Lung microvascular endothelial cell (primary cell): ENCODE measurements around the gene ACSS3. TPM values are rescaled to one million over a fixed set of nuclear protein-coding genes. Genes with fewer than 3 reads are reported as not detected.

Experiments used
- DNase-seq, 2 donors: peaks; one replicate each; pipeline versions ENCODE4 v3.0.0 to v3.0.0-alpha.2; 2010; ENCODE audit warnings: low read depth in 2 of 2
- total RNA-seq: library from RNA; depleted of rRNA; stranded (reverse); fragments of >200 nt; gene quantifications from 2 replicates; pipeline ENCODE4 v1.2.1, GENCODE V29; 2014

The ACSS3 gene
- total RNA-seq, 1 donor from 2014 or later, result under 0.01 TPM

GRCh38 chr12:81222846-81223592, 145.1 kb downstream of the ACSS3 start:
- no peak for DNase-seq

- no peak for DNase-seq
Measured at GRCh38 chr12:81224626-81225025, 146.7 kb downstream of the ACSS3 start.

- DNase-seq, result no peak
Measured at GRCh38 chr12:81229759-81230158, 151.9 kb downstream of the ACSS3 start.

GRCh38 chr12:81231574-81232368, 153.9 kb downstream of the ACSS3 start:
- peak in 1 of 2 donors; percentile 60 for DNase-seq

GRCh38 chr12:81245458-81245857, 167.6 kb downstream of the ACSS3 start:
- DNase-seq, result no peak

GRCh38 chr12:81245907-81246570, 168.2 kb downstream of the ACSS3 start:
- no peak for DNase-seq

- no peak for DNase-seq
Measured at GRCh38 chr12:81249976-81250375, 172.1 kb downstream of the ACSS3 start.

GRCh38 chr12:81252228-81252627, 174.3 kb downstream of the ACSS3 start:
- DNase-seq, result no peak

- no peak for DNase-seq
Measured at GRCh38 chr12:81253360-81253759, 175.5 kb downstream of the ACSS3 start.

GRCh38 chr12:81255456-81255855, 177.6 kb downstream of the ACSS3 start:
- DNase-seq, result no peak

- DNase-seq, result no peak
Measured at GRCh38 chr12:81255947-81256346, 178.1 kb downstream of the ACSS3 start.

GRCh38 chr12:81257947-81258551, 180.2 kb downstream of the ACSS3 start:
- peak; percentile 5 to 68 for DNase-seq

- no peak for DNase-seq
Measured at GRCh38 chr12:81259360-81259759, 181.5 kb downstream of the ACSS3 start.

- DNase-seq, result no peak
Measured at GRCh38 chr12:81261508-81262207, 183.8 kb downstream of the ACSS3 start.

- DNase-seq, result no peak
Measured at GRCh38 chr12:81263072-81263471, 185.2 kb downstream of the ACSS3 start.

- DNase-seq, result no peak
Measured at GRCh38 chr12:81270385-81270784, 192.5 kb downstream of the ACSS3 start.

- DNase-seq, result no peak
Measured at GRCh38 chr12:81274637-81275529, 197.0 kb downstream of the ACSS3 start.

- no peak for DNase-seq
Measured at GRCh38 chr12:81284137-81284536, 206.3 kb downstream of the ACSS3 start.

GRCh38 chr12:81288651-81289050, 210.8 kb downstream of the ACSS3 start:
- no peak for DNase-seq
